ENCODE measurements around the gene IGLL5. TPM values are rescaled to one million over a fixed set of nuclear protein-coding genes. Genes with fewer than 3 reads are reported as not detected.

Gene IGLL5
- total RNA-seq, 4 donors from 2014 or later, result 1.1 to 35.5 (median 6.0) TPM; not detected in 1

DNA sequence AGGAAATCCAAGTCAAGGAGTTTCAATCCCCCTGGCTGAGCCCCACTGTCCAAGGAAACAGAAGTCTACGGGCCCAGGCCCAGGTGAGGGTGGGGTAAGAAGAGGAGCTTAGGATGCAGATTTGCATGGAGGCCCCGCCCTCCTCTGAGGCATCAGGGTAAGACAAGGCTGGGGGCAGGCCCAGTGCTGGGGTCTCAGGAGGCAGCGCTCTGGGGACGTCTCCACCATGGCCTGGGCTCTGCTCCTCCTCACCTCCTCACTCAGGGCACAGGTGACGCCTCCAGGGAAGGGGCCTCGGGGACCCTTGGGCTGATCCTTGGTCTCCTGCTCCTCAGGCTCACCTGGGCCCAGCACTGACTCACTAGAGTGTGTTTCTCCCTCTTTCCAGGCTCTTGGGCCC is 31.3 kb upstream of the IGLL5 start:
- Histone ChIP-seq H3K27ac (no peak overlapping the region), H3K9me3 (no peaks in the 10 kb centered on the region), H3K4me3 (no peak overlapping the region), H3K36me3 (no peaks in the 10 kb centered on the region), H3K27me3 (no peaks in the 10 kb centered on the region), H3K4me1 (no peaks in the 10 kb centered on the region)
- DNase-seq, result no peak
- TF ChIP-seq POLR2A (IDR thresholded peaks at IDR 0.05), result no peak
- TF ChIP-seq, protein P1, sequence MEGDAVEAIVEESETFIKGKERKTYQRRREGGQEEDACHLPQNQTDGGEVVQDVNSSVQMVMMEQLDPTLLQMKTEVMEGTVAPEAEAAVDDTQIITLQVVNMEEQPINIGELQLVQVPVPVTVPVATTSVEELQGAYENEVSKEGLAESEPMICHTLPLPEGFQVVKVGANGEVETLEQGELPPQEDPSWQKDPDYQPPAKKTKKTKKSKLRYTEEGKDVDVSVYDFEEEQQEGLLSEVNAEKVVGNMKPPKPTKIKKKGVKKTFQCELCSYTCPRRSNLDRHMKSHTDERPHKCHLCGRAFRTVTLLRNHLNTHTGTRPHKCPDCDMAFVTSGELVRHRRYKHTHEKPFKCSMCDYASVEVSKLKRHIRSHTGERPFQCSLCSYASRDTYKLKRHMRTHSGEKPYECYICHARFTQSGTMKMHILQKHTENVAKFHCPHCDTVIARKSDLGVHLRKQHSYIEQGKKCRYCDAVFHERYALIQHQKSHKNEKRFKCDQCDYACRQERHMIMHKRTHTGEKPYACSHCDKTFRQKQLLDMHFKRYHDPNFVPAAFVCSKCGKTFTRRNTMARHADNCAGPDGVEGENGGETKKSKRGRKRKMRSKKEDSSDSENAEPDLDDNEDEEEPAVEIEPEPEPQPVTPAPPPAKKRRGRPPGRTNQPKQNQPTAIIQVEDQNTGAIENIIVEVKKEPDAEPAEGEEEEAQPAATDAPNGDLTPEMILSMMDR (IDR thresholded peaks at IDR 0.05), result no peak

DNA sequence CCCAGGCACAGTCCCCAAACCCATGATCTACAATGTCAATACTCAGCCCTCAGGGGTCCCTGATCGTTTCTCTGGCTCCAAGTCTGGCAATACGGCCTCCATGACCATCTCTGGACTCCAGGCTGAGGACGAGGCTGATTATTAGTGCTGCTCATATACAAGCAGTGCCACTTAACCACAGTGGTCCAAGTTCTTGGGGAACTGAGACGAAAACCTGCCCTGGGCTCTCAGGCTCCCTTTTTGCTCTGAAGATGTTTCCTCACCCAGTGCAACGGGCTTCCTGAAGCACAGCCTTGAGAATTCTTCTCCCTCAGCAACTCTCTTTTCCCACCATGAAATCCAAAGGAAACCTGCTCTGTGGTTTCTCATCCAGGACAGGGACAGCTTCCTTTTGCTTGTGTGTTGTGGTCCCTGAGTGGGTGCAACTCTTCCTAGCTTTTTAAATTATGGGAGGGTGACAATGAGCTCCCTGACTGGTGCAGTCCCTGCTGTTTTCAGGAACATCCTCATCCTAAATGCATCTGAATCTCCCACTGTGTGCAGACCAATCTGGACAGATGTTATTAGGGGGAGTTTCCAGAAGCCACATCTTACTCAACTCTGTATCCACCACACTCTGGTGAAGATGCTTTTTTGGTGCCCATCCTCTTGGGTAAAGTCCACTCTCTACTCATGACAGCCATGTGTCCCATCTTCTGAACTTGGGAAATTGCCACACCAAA is 30.6 kb upstream of the IGLL5 start:
- Histone ChIP-seq H3K36me3 (no peaks in the 10 kb centered on the region), H3K27me3 (no peaks in the 10 kb centered on the region), H3K4me3 (no peak overlapping the region), H3K27ac (no peak overlapping the region), H3K4me1 (no peaks in the 10 kb centered on the region), H3K9me3 (no peaks in the 10 kb centered on the region)
- TF ChIP-seq, protein P1 (IDR thresholded peaks at IDR 0.05), result no peak
- no peak for TF ChIP-seq POLR2A (IDR thresholded peaks at IDR 0.05)
- DNase-seq, result no peak

DNA sequence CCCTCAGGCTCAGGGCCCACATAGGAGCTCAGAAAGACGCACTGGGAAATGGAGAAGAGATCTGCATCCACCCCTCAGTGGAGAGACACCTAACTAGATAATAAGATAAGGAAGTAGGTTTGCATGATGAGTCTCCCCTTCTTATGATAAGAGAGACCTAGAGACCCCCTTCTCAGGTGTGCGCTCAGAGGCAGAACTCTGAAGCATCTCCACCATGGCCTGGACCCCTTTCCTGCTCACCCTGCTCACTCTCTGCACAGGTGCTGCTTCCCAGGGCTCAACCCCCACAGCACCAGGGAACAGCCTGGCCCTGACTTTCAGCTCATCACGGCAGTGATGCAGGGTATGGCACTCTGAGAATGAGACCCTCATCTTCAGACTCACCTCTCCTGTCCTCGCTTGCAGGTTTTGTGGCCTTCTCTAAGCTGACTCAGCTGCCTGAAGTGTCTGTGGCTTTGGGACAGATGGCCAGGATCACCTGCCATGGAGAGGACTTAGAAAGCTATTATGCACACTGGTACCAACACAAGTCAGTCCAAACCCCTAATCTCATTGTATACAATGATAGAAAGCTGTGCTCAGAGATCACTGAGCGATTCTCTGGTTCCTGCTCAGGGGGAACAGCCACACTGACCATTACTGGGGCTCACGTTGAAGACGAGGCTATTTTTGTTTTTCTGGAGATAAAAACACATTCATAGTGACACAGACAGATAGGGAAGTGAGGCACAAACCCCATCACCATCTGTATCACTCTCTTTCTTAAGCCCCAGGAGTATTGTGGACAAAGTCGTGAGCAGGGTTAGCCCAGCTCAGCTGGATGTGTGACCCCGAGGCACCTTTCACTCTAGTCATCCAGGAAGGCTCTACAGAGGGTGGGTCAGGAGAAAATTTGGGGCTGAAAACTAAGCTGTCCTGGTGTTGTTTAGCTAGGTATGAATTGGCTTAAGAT is 29.7 kb upstream of the IGLL5 start:
- H3K27ac ChIP-seq, result no peak overlapping the region
- no peak for DNase-seq
- no peaks in the 10 kb centered on the region for H3K27me3 ChIP-seq
- TF ChIP-seq, protein P1 (IDR thresholded peaks at IDR 0.05), result no peak
- TF ChIP-seq POLR2A (IDR thresholded peaks at IDR 0.05), result no peak
- H3K4me1 ChIP-seq, result no peaks in the 10 kb centered on the region
- H3K4me3 ChIP-seq, result no peak overlapping the region
- H3K36me3 ChIP-seq, result no peaks in the 10 kb centered on the region
- no peaks in the 10 kb centered on the region for H3K9me3 ChIP-seq

DNA sequence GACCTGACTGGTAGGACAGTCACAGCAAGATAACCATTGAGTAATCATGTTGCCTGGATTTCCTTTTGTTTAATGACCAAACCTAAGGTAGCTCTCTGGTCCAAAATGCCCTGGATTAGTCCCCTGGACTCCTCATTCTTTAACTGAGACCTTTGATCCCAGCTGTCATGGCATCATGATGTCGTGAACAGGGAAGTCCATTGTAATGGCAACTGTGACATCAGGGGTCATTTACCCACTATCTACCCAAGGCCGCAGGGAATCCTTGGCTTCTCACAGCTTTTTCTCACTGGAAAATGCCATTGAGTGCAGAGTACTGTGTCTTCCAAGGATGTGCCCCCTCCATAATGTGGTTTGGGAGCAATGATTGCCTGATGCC is 29.1 kb upstream of the IGLL5 start:
- TF ChIP-seq, protein P1 (IDR thresholded peaks at IDR 0.05), result no peak
- no peak for TF ChIP-seq POLR2A (IDR thresholded peaks at IDR 0.05)
- no peak for DNase-seq
- H3K36me3 ChIP-seq, result no peaks in the 10 kb centered on the region
- H3K27ac ChIP-seq, result no peak overlapping the region
- H3K4me1 ChIP-seq, result no peaks in the 10 kb centered on the region
- no peaks in the 10 kb centered on the region for H3K27me3 ChIP-seq
- H3K9me3 ChIP-seq, result no peaks in the 10 kb centered on the region
- H3K4me3 ChIP-seq, result no peak overlapping the region

DNA sequence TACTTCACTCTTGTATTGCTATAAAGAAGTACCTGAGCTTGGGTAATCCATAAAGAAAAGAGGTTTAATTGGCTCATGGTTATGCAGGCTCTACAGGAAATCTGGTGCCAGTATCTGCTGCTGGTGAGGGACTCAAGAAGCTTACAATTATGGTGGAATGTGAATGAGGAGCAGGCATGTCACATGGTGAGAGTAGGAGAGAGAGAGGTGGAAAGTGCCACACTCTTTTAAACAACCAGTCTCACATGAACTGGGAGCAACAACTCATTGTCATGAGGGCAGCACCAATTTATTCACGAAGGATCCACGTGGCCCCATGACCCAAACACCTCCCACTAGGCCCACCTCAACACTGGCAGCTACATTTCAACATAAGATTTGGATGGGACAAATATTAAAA is 24.6 kb upstream of the IGLL5 start:
- H3K27ac ChIP-seq, result no peak overlapping the region
- TF ChIP-seq POLR2A (IDR thresholded peaks at IDR 0.05), result no peak
- TF ChIP-seq, protein P1 (IDR thresholded peaks at IDR 0.05), result no peak
- no peaks in the 10 kb centered on the region for H3K27me3 ChIP-seq
- H3K9me3 ChIP-seq, result no peaks in the 10 kb centered on the region
- H3K4me3 ChIP-seq, result no peak overlapping the region
- H3K36me3 ChIP-seq, result no peaks in the 10 kb centered on the region
- peaks cover 0 to 15% (median 4%) of the 10 kb centered on the region in 4 donors for H3K4me1 ChIP-seq
- DNase-seq, result no peak

Data from Peyer's patch (tissue), 4 donors.